Activated CD4-positive, alpha-beta T cell treated with anti-CD3 and anti-CD28 coated beads, Interleukin-2, amount 50 U/mL, for 4 hours (primary cell): ENCODE results near the gene FAM181B.
"Not testable (repeated sequence)": the region's sequence is repeated elsewhere in the genome, so short reads cannot be mapped to it uniquely, and the experiment has no call there.

Experiments
- DNase-seq, 2 experiments: peaks; one replicate each; pipeline ENCODE4 v3.0.0-alpha.2; 2020

Gene FAM181B

GRCh38 chr11:82731691-82732277, 1.9 kb downstream of the FAM181B start:
- no peak for DNase-seq

- no peak for DNase-seq
Observed at GRCh38 chr11:82730754-82731153, 2.9 kb downstream of the FAM181B start.

- DNase-seq, result no peak
Observed at GRCh38 chr11:82730286-82730685, 3.4 kb downstream of the FAM181B start.

GRCh38 chr11:82724026-82724425, 9.6 kb downstream of the FAM181B start:
- no peak for DNase-seq

GRCh38 chr11:82722231-82722630, 11.4 kb downstream of the FAM181B start:
- DNase-seq, result no peak

GRCh38 chr11:82720267-82721065, 13.2 kb downstream of the FAM181B start:
- no peak for DNase-seq

GRCh38 chr11:82719361-82720105, 14.1 kb downstream of the FAM181B start:
- no peak for DNase-seq

- DNase-seq, result no peak
Observed at GRCh38 chr11:82718821-82719220, 14.8 kb downstream of the FAM181B start.

- no peak for DNase-seq
Observed at GRCh38 chr11:82718307-82718706, 15.4 kb downstream of the FAM181B start.

- no peak for DNase-seq
Observed at GRCh38 chr11:82714346-82715174, 19.1 kb downstream of the FAM181B start.

GRCh38 chr11:82711648-82712047, 22.0 kb downstream of the FAM181B start:
- no peak for DNase-seq

GRCh38 chr11:82703796-82704195, 29.9 kb downstream of the FAM181B start:
- no peak for DNase-seq

GRCh38 chr11:82703226-82703625, 30.4 kb downstream of the FAM181B start:
- no peak for DNase-seq

- no peak for DNase-seq
Observed at GRCh38 chr11:82701847-82702520, 31.7 kb downstream of the FAM181B start.

- DNase-seq, result no peak
Observed at GRCh38 chr11:82698576-82699352, 34.9 kb downstream of the FAM181B start.

GRCh38 chr11:82692981-82693380, 40.7 kb downstream of the FAM181B start:
- no peak for DNase-seq

GRCh38 chr11:82689347-82689746, 44.3 kb downstream of the FAM181B start:
- not testable (repeated sequence) for DNase-seq

GRCh38 chr11:82686211-82686610, 47.5 kb downstream of the FAM181B start:
- no peak for DNase-seq

- no peak for DNase-seq
Observed at GRCh38 chr11:82683029-82683428, 50.6 kb downstream of the FAM181B start.

- no peak for DNase-seq
Observed at GRCh38 chr11:82682003-82682751, 51.5 kb downstream of the FAM181B start.

- no peak for DNase-seq
Observed at GRCh38 chr11:82680252-82680651, 53.4 kb downstream of the FAM181B start.
